Stimulated activated effector memory CD8-positive, alpha-beta T cell treated with anti-CD3 and anti-CD28 coated beads, Interleukin-12 subunit alpha, Interleukin-12 subunit beta, amount 100 ng/mL, for 72 hours (primary cell): Measurements from ENCODE around the gene KIF26A.
A peak's percentile ranks its signal among the peaks of the same experiment; 100 is the strongest.

Experiments used
- ATAC-seq: fragments of 150-1000 bp; cut with Tn5 transposase; 2 replicates; pipeline ENCODE4 v1.10.0; 2021
- DNase-seq, 2 donors: peaks; one replicate each; pipeline ENCODE4 v3.0.0; 2021 to 2022; ENCODE audit warnings: low spot score in 2 of 2
- H3K27ac Mint-ChIP-seq: one replicate; pipeline ENCODE4 v1.8.0; 2022; ENCODE audit warnings: mild to moderate bottlenecking, mixed read lengths
- H3K36me3 Mint-ChIP-seq: one replicate; pipeline ENCODE4 v1.8.0; 2022; ENCODE audit warnings: mild to moderate bottlenecking, mixed read lengths
- H3K4me1 Mint-ChIP-seq: one replicate; pipeline ENCODE4 v1.8.0; 2022; ENCODE audit warnings: mixed read lengths
- H3K4me3 Mint-ChIP-seq: one replicate; pipeline ENCODE4 v1.8.0; 2022; ENCODE audit warnings: mild to moderate bottlenecking, mixed read lengths
- H3K9me3 Mint-ChIP-seq: one replicate; pipeline ENCODE4 v1.8.0; 2022; ENCODE audit warnings: mixed read lengths

KIF26A gene

DNA sequence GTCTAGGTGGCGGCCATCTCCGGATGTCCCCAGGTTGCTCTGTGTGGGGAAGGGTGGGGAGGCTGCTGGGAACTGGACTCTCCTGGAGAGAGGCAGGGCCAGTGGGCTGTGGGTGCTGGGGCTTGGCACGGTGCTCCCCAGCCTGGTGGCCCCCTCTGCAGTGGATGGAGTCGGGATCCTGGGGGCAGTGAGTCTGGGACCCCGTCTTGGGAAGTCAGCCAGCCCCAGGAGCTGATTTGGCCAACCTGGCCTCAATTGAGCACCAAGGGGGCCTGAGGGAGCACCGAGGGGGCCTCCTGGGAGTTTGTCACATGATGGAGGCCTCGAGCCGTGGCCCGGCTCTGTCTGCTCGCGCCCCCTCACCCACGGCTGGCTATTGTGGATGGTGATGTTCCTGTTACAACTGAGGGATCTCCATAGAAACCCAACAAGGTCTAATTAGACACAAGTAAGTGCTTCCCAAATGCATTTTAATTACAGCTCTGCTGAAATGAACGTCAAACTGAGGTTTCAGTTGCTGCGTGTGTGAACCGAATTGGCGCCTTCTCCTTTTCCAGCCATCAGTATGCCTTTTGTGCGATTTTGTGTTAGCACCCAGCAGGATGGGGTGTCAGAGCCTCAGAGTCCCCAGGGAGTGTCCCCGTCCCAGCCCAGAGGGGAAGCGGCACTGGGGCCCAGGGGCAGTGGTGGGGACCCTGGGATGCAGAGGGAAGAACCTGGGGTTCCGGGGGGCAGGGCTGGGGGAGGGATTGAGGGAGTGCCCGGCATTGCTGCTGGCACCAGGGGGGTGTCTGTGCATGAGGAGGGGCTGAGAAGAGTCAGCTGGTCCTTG, 71.8 kb downstream of the KIF26A start:
- no peaks in the 10 kb centered on the region for H3K9me3 Mint-ChIP-seq
- ATAC-seq (no peak), DNase-seq (no peak)

DNA sequence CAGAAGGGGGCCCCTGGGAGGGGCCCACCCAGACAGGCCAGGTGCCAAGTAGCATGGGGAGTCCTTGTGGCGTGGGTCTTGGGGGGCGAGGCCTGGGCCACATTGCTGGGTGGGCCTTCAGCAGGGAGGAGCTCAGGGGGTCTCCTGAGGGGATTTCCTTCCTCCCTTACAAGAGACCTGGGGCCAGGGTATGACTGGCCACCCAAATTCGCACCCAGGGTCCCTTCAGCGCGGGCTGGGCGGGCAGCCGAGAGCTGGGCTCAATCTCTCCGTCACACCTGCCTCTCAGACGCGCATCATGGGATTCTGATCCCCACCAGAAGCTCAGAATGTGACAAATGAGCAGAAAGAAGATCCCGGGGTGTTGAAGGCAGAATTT, 72.4 kb downstream of the KIF26A start:
- Mint-ChIP-seq H3K4me3 (no peak overlapping the region), H3K9me3 (no peaks in the 10 kb centered on the region), H3K4me1 (no peaks in the 10 kb centered on the region), H3K27ac (no peak overlapping the region), H3K36me3 (no peaks in the 10 kb centered on the region)
- DNase-seq (no peak), ATAC-seq (no peak)

More for the DNA sequence above, 71.8 kb downstream of the KIF26A start:
- H3K27ac Mint-ChIP-seq = no peak overlapping the region
- H3K4me3 Mint-ChIP-seq = no peak overlapping the region
- H3K4me1 Mint-ChIP-seq = no peaks in the 10 kb centered on the region
- no peaks in the 10 kb centered on the region for H3K36me3 Mint-ChIP-seq

DNA sequence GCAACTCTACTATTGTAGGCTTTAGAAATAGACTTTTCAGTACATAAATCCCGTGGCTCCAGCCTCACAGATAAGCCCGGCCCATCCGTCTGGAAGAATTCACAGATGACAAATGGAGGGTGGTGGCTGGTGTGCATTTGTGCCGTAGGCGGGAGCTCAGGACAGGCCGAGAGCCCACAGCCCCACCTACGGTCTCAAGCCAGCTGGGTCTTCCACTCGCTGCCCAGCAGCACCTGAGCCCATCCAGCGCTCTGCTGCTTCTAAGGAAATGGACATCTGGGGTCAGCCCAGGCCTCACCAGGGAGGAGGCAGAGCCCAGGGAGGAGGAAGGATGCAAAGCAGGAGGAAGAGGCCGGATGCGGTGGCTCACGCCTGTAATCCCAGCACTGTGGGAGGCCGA, 72.8 kb downstream of the KIF26A start:
- H3K4me3 Mint-ChIP-seq = no peak overlapping the region
- H3K27ac Mint-ChIP-seq = no peak overlapping the region
- no peaks in the 10 kb centered on the region for H3K4me1 Mint-ChIP-seq
- no peaks in the 10 kb centered on the region for H3K36me3 Mint-ChIP-seq
- ATAC-seq = no peak
- H3K9me3 Mint-ChIP-seq = no peaks in the 10 kb centered on the region
- DNase-seq = no peak

DNA sequence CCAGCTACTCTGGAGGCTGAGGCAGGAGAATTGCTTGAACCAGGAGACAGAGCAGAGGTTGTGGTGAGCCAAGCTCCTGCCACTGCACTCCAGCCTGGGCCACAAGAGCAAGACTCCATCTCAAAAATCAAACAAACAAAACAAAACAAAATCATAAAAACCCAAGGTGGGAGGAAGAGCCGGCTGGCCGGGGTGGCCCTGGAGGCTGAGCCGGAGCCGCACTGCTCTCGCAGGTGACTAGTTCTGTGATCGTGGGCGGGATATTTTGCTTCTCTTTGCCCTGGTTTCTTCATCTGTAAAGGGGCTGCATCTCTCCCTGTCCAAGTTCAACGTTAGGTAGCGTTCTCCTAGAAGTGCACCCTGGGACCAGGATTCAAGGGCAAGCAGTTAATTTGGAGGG, 73.4 kb downstream of the KIF26A start:
- Mint-ChIP-seq H3K36me3 (no peaks in the 10 kb centered on the region), H3K9me3 (no peaks in the 10 kb centered on the region), H3K4me3 (no peak overlapping the region), H3K27ac (no peak overlapping the region), H3K4me1 (no peaks in the 10 kb centered on the region)
- ATAC-seq (no peak), DNase-seq (no peak)

GRCh38 chr14:104212206-104213095, 74.1 kb downstream of the KIF26A start:
- Mint-ChIP-seq H3K4me3 (no peak overlapping the region), H3K4me1 (no peaks in the 10 kb centered on the region), H3K36me3 (no peaks in the 10 kb centered on the region), H3K9me3 (no peaks in the 10 kb centered on the region), H3K27ac (no peak overlapping the region)
- ATAC-seq = peak; percentile 32
- no peak for DNase-seq

GRCh38 chr14:104213301-104214034, 75.1 kb downstream of the KIF26A start:
- Mint-ChIP-seq H3K36me3 (no peaks in the 10 kb centered on the region), H3K4me3 (no peak overlapping the region), H3K9me3 (no peaks in the 10 kb centered on the region), H3K27ac (no peak overlapping the region), H3K4me1 (no peaks in the 10 kb centered on the region)
- no peak for ATAC-seq
- no peak for DNase-seq

DNA sequence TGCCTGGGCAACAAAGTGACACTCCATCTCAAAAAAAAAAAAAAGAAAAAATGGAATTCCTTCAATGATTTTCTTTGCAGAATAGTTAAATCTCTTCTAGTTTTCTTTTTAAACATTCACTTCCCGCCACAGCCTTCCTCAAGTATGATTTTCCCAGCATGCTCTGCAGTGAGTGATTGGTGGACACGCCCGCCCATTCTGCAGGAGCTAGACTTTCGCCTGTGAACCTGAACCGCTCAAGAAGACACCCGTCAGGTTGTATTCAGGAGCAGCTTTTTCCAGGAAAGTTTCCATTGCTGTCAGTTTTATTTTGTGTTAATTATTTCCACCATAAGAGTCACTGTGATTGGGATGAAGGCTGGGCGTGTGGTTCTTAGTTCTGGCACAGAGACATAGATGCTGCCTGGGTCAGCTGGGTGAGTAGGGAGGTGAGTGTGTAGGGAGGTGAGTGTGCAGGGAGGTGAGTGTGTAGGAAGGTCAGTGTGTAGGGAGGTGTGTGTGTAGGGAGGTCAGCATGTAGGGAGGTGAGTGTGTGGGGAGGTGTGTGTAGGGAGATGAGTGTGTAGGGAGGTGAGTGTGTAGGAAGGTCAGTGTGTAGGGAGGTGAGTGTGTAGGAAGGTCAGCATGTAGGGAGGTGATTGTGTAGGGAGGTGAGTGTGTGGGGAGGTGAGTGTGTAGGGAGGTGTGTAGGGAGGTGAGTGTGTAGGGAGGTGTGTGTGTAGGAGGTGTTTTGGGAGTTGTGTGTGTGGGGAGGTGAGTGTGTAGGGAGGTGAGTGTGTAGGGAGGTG, 76.2 kb downstream of the KIF26A start:
- no peak for ATAC-seq
- no peaks in the 10 kb centered on the region for H3K9me3 Mint-ChIP-seq
- H3K4me1 Mint-ChIP-seq = no peaks in the 10 kb centered on the region
- no peaks in the 10 kb centered on the region for H3K36me3 Mint-ChIP-seq
- H3K4me3 Mint-ChIP-seq = no peak overlapping the region
- no peak for DNase-seq
- no peak overlapping the region for H3K27ac Mint-ChIP-seq

DNA sequence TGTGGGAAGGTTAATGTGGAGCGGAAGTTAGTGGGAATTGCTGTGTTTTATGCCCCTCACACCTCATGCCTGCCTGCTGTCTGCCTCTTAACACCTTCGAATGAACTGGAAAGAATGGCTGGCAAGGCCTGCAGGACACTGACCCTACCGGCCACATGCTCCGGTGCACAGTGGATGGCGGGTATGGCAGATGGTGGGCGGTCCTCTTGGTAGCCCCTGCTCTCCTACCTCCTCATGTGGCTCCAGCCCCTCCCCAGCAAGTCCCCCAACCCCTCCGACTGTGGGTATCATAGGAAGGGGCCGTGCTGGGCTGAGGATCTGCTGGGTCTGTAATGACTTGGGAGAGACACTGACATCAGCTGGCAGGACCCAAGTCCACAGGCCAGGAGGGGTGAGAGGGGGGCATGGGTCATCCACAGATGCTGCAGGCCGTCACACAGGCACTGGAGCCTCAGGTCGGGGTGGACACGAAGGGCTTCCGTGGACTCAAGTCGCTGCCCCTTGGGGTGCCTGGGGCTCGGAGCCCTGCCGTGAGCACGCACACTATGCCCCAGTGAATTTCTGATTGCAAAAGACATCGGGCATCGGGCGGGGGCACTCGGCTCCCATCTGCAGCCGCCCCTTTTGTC, 77.4 kb downstream of the KIF26A start:
- ATAC-seq (no peak), DNase-seq (no peak)
- H3K4me1 Mint-ChIP-seq = no peaks in the 10 kb centered on the region
- no peaks in the 10 kb centered on the region for H3K9me3 Mint-ChIP-seq
- H3K36me3 Mint-ChIP-seq = no peaks in the 10 kb centered on the region
- no peak overlapping the region for H3K27ac Mint-ChIP-seq
- no peak overlapping the region for H3K4me3 Mint-ChIP-seq

- H3K36me3 Mint-ChIP-seq = no peaks in the 10 kb centered on the region
- ATAC-seq = no peak
- no peak overlapping the region for H3K4me3 Mint-ChIP-seq
Observed at GRCh38 chr14:104216457-104216856, 78.1 kb downstream of the KIF26A start.

GRCh38 chr14:104217486-104218360, 79.3 kb downstream of the KIF26A start:
- no peak for ATAC-seq
- DNase-seq = no peak
- Mint-ChIP-seq H3K9me3 (no peaks in the 10 kb centered on the region), H3K4me1 (no peaks in the 10 kb centered on the region), H3K36me3 (no peaks in the 10 kb centered on the region), H3K4me3 (no peak overlapping the region), H3K27ac (no peak overlapping the region)

More at GRCh38 chr14:104216457-104216856, 78.1 kb downstream of the KIF26A start:
- Mint-ChIP-seq H3K4me1 (no peaks in the 10 kb centered on the region), H3K27ac (no peak overlapping the region), H3K9me3 (no peaks in the 10 kb centered on the region)
- DNase-seq = no peak

DNA sequence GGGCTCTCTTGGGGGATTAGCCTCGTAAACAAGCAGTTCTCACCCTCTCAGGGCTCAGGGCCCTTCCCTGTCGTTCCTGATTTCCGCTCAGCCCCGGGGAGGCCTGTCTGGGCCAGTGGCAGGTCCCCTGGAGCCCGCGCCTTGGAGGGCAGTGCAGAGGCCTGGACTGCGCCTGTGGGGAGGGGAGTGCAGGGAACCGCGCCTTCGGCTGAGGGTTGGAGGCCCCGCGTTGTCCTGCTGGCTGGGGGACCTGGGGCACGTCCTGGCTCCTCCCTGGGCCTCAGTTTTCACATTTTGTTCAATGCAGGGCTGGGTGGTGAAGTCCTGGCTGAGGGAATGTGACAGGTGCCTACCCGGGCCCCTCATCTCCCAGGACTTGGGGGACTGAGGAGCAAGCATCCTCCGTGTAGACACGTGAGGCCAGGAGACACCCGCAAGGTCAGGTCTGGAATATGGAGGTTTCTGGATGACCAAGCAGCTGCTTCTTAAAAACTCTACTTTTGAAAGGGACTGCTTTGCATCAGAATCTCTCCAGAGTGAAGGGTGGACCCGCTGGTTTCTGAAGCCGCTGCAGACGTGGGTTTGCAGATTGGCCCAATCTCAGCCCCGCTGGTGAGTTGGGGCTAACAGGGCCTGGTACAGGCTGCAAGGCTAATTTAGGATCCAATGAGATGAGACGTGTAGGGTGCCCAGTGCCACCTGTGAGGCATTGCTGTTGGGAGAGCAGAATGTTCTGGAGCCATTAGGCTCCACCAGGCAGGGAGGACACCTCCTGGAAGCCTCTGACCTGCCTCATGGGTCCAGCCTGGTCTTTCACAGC, 80.2 kb downstream of the KIF26A start:
- no peaks in the 10 kb centered on the region for H3K36me3 Mint-ChIP-seq
- H3K27ac Mint-ChIP-seq = no peak overlapping the region
- H3K4me1 Mint-ChIP-seq = no peaks in the 10 kb centered on the region
- DNase-seq (no peak), ATAC-seq (no peak)
- H3K4me3 Mint-ChIP-seq = no peak overlapping the region
- H3K9me3 Mint-ChIP-seq = no peaks in the 10 kb centered on the region

DNA sequence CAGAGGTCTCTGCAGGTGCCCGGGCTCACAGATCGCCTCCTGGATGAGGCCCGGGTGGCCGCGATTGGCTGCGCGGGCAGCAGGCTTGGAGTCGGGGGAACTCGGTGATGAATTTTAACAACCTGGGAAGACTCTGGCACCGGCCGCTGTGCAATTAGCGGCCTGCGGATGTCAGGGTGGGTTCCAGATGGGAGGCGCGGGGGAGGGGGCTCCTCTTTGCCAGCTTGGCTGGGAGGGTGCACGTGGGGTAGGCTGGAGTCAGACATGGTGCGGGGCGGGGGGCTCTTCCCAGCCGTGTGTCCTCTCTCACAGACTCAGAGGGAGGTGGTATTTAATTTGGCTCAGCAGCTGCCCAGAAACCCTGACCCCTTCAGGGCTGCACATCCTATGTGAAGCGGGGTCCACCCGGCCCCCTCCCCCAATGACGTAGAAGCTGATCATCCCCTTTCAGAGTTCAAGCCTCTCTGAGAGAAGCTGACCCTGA, 81.4 kb downstream of the KIF26A start:
- DNase-seq (no peak), ATAC-seq (no peak)
- Mint-ChIP-seq H3K9me3 (no peaks in the 10 kb centered on the region), H3K27ac (no peak overlapping the region), H3K36me3 (no peaks in the 10 kb centered on the region), H3K4me1 (peaks cover 5% of the 10 kb centered on the region), H3K4me3 (no peak overlapping the region)
